ENCODE results near the gene STUM.

- no peak for TF ChIP-seq CTCF (IDR thresholded peaks at IDR 0.05)
- TF ChIP-seq EP300 (IDR thresholded peaks at IDR 0.05): no peak
These were observed 48.1 kb downstream of the STUM start for GRCh38 chr1:226596531-226597165.
